Type B pancreatic cell (in vitro differentiated cells): Measurements from ENCODE around the gene CARD11. TPM values are rescaled to one million over a fixed set of nuclear protein-coding genes. Genes with fewer than 3 reads are reported as not detected.

Experiments
- DNase-seq: peaks from one replicate; pipeline ENCODE4 v3.0.0; 2021; ENCODE audit warnings: mixed read lengths; ENCODE audit not compliant: unreplicated experiment; ENCODE audit errors: extremely low spot score
- H3K27ac Mint-ChIP-seq: 2 replicates; pipeline ENCODE4 v1.8.0; 2021; ENCODE audit warnings: mild to moderate bottlenecking, mixed read lengths
- H3K27me3 Mint-ChIP-seq: 2 replicates; pipeline ENCODE4 v1.8.0; 2021; ENCODE audit warnings: mixed read lengths
- H3K36me3 Mint-ChIP-seq: 2 replicates; pipeline ENCODE4 v1.8.0; 2021; ENCODE audit warnings: mixed read lengths
- H3K4me1 Mint-ChIP-seq: one replicate; pipeline ENCODE4 v1.8.0; 2021; ENCODE audit warnings: mixed read lengths; ENCODE audit not compliant: unreplicated experiment
- H3K4me3 Mint-ChIP-seq: 2 replicates; pipeline ENCODE4 v1.8.0; 2021; ENCODE audit warnings: mild to moderate bottlenecking, mixed read lengths
- H3K9me3 Mint-ChIP-seq: 2 replicates; pipeline ENCODE4 v1.8.0; 2021; ENCODE audit warnings: mixed read lengths
- total RNA-seq: library from RNA; stranded (reverse); gene quantifications from 2 replicates; pipeline ENCODE4 v1.2.1, GENCODE V29; 2021; ENCODE audit warnings: low replicate concordance
- TF ChIP-seq, protein P1 (sequence below): fragments of 200-600 bp; sonication (generic); conservative IDR thresholded peaks from 2 replicates; pipeline ENCODE4 v1.5.0; 2021; ENCODE audit warnings: antibody characterized with exemption, mild to moderate bottlenecking

Gene CARD11
- total RNA-seq, 1 donor from 2014 or later, result 11.6 TPM

DNA sequence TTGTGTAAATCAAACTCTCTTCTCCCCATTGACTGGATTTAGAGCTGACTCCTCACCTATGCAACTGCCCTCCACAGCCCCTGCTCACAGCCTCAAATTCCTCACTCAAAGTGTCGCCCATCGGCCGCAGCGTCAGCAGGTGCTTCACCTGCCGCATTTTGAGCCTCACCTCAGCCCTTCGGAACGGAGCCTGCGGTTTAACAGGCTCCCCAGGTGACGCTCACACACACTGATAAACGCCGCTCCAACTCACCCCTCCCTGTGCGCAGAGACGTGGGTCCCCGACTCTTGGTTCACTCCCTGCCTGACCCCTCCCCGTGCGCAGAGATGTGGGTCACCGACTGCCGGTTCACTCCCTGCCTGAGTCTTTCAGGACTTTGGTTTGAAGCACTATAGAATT lies 57.1 kb downstream of the CARD11 start:
- H3K27ac Mint-ChIP-seq, result no peak overlapping the region
- no peak overlapping the region for H3K4me3 Mint-ChIP-seq
- no peaks in the 10 kb centered on the region for H3K27me3 Mint-ChIP-seq
- no peak for DNase-seq
- no peaks in the 10 kb centered on the region for H3K4me1 Mint-ChIP-seq
- TF ChIP-seq, protein P1, sequence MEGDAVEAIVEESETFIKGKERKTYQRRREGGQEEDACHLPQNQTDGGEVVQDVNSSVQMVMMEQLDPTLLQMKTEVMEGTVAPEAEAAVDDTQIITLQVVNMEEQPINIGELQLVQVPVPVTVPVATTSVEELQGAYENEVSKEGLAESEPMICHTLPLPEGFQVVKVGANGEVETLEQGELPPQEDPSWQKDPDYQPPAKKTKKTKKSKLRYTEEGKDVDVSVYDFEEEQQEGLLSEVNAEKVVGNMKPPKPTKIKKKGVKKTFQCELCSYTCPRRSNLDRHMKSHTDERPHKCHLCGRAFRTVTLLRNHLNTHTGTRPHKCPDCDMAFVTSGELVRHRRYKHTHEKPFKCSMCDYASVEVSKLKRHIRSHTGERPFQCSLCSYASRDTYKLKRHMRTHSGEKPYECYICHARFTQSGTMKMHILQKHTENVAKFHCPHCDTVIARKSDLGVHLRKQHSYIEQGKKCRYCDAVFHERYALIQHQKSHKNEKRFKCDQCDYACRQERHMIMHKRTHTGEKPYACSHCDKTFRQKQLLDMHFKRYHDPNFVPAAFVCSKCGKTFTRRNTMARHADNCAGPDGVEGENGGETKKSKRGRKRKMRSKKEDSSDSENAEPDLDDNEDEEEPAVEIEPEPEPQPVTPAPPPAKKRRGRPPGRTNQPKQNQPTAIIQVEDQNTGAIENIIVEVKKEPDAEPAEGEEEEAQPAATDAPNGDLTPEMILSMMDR, result no peak
- peaks cover 5% of the 10 kb centered on the region for H3K9me3 Mint-ChIP-seq
- peaks cover 3% of the 10 kb centered on the region for H3K36me3 Mint-ChIP-seq

DNA sequence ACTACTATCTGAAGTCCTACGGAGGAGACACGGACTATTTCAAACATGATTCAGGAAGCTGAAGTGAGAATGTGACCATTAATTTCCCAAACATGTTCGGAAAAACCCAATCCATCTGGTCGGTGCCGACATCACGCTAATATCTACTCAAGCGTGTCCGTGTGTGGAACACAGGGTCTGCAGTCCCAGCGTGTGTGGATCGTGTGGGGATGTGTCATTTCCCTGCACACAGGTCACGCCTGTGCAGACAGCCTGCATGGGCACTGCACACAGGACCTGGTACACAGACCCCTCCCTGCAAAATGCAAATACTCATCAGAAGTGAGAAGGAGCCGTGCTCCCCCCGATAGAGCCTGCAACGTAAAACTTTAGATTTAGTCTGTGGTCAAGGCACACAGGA lies 57.8 kb downstream of the CARD11 start:
- no peaks in the 10 kb centered on the region for H3K27me3 Mint-ChIP-seq
- DNase-seq, result no peak
- no peaks in the 10 kb centered on the region for H3K4me1 Mint-ChIP-seq
- H3K4me3 Mint-ChIP-seq, result no peak overlapping the region
- TF ChIP-seq, protein P1, result no peak
- H3K27ac Mint-ChIP-seq, result no peak overlapping the region
- H3K36me3 Mint-ChIP-seq, result peaks cover 3% of the 10 kb centered on the region
- peaks cover 5% of the 10 kb centered on the region for H3K9me3 Mint-ChIP-seq

DNA sequence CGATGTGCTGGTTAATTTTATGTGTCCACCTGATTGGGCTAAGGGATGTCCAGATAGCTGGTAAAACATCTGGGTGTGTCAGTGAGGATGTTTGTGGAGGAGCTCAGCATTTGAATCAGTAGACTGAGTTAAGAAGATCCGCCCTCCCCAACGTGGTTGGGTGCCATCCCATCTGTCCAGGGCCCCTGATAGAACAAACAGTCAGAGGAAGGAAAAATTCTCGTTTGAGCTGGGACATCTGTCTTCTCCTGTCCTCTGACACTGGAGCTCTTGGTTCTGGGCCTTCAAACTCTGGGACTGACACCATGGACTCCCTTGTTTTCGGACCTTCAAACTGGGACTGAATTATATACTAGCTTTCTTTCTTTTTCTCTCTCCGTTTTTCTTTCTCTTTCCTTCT lies 59.6 kb downstream of the CARD11 start:
- Mint-ChIP-seq H3K27me3 (peaks cover 2% of the 10 kb centered on the region), H3K27ac (no peak overlapping the region), H3K9me3 (peaks cover 5% of the 10 kb centered on the region), H3K36me3 (peaks cover 3% of the 10 kb centered on the region), H3K4me3 (no peak overlapping the region), H3K4me1 (no peaks in the 10 kb centered on the region)
- DNase-seq, result no peak
- TF ChIP-seq, protein P1, result no peak

DNA sequence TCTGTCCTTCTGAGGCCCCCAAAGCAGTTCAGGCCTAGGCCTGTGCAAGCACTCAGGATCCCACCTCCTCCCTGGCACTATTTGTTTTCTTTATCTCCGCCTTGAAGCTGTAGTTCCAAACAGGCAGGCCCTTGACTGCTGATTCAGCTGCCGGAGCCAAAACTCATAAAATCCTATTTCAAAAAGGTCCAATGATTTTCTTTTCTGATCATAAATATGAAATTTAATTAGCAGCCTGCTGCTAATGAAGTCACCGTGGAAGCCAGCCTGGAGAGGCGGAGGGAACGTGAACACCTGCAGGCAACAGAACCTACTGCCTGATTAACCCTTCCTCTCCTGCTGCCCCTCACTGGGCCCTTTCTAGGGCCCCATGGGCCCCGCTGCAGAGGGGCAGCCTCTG lies 60.1 kb downstream of the CARD11 start:
- peaks cover 4% of the 10 kb centered on the region for H3K4me1 Mint-ChIP-seq
- TF ChIP-seq, protein P1, result no peak
- peaks cover 4% of the 10 kb centered on the region for H3K27me3 Mint-ChIP-seq
- peaks cover 3% of the 10 kb centered on the region for H3K36me3 Mint-ChIP-seq
- H3K4me3 Mint-ChIP-seq, result no peak overlapping the region
- no peak for DNase-seq
- H3K9me3 Mint-ChIP-seq, result peaks cover 5% of the 10 kb centered on the region
- H3K27ac Mint-ChIP-seq, result no peak overlapping the region

DNA sequence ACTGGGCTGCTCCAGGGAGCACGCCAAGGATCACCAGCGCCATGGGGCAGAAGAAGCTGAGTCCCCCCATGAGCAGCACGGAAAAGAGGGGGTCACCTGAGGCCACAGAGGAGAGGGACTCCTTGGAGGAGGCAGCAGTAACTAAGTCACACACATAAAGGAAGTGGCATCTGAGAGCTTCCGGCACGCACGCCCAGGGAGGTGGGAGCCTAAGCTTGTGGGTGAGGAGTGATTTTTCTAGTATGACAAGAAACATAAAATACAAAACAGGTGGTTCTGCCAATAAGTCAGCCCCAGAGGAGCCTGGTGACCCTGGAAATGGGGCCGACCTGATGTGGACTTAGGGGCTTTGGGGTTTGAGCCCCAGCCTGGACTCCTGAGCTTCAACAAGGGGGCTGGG lies 60.8 kb downstream of the CARD11 start:
- no peak for DNase-seq
- peaks cover 6% of the 10 kb centered on the region for H3K27me3 Mint-ChIP-seq
- H3K36me3 Mint-ChIP-seq, result peaks cover 3% of the 10 kb centered on the region
- H3K27ac Mint-ChIP-seq, result no peak overlapping the region
- peaks cover 5% of the 10 kb centered on the region for H3K9me3 Mint-ChIP-seq
- TF ChIP-seq, protein P1, result no peak
- H3K4me1 Mint-ChIP-seq, result peaks cover 4% of the 10 kb centered on the region
- no peak overlapping the region for H3K4me3 Mint-ChIP-seq

DNA sequence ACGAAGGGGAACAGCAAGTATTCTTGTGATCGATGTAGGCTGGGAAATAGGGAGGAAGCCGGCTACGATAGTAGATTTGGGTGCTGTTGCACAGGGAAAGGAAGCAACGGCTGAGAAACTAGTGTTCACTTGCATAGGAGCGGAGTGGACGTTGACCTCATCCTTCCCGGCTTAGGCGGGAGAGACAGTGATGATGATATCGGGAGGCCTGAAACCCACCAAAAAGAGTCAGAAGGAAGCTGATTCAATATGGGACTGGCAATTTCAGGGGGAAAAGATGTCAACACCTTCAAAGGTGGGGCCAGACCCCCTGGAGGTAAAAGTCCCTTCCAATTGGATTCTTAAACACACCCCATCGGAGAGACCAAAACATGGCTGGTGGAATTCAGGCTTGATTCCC lies 61.3 kb downstream of the CARD11 start:
- Mint-ChIP-seq H3K9me3 (peaks cover 4% of the 10 kb centered on the region), H3K4me1 (peaks cover 4% of the 10 kb centered on the region), H3K4me3 (no peak overlapping the region), H3K27ac (no peak overlapping the region), H3K36me3 (peaks cover 3% of the 10 kb centered on the region), H3K27me3 (peaks cover 6% of the 10 kb centered on the region)
- DNase-seq, result no peak
- TF ChIP-seq, protein P1, result no peak
